Mucosa of stomach (tissue), 1 donor: Measurements from ENCODE around the gene GGNBP2.

Source experiments
- H3K27me3 ChIP-seq: one replicate; pipeline ENCODE4 v1.7.0; 2013; ENCODE audit warnings: mild to moderate bottlenecking, low read length; ENCODE audit not compliant: control insufficient read depth, insufficient read depth
- H3K36me3 ChIP-seq: one replicate; pipeline ENCODE4 v1.7.0; 2013; ENCODE audit warnings: low read length; ENCODE audit not compliant: control insufficient read depth, insufficient read depth
- H3K4me1 ChIP-seq: one replicate; pipeline ENCODE4 v1.7.0; 2013; ENCODE audit warnings: mild to moderate bottlenecking, low read length; ENCODE audit not compliant: control insufficient read depth, insufficient read depth
- H3K4me3 ChIP-seq: one replicate; pipeline ENCODE4 v1.7.0; 2013; ENCODE audit warnings: low read length
- H3K9ac ChIP-seq: one replicate; pipeline ENCODE4 v1.7.0; 2013; ENCODE audit warnings: mild to moderate bottlenecking, low read length, moderate library complexity
- H3K9me3 ChIP-seq: one replicate; pipeline ENCODE4 v1.7.0; 2013; ENCODE audit warnings: mild to moderate bottlenecking, low read length, moderate library complexity; ENCODE audit not compliant: control insufficient read depth
- donor health status: Pancreatic carcinoma.

GGNBP2 gene

GRCh38 chr17:36586138-36586537 lies 41.4 kb downstream of the GGNBP2 start:
- no peak overlapping the region for H3K4me3 ChIP-seq
- H3K4me1 ChIP-seq: peaks cover 4% of the 10 kb centered on the region
- H3K9ac ChIP-seq: no peak overlapping the region
- no peaks in the 10 kb centered on the region for H3K36me3 ChIP-seq
- H3K27me3 ChIP-seq: no peaks in the 10 kb centered on the region
- no peaks in the 10 kb centered on the region for H3K9me3 ChIP-seq

GRCh38 chr17:36590082-36590481 lies 45.4 kb downstream of the GGNBP2 start:
- H3K4me1 ChIP-seq: peaks cover 28% of the 10 kb centered on the region
- H3K27me3 ChIP-seq: no peaks in the 10 kb centered on the region
- H3K9ac ChIP-seq: no peak overlapping the region
- H3K9me3 ChIP-seq: no peaks in the 10 kb centered on the region
- no peak overlapping the region for H3K4me3 ChIP-seq
- H3K36me3 ChIP-seq: no peaks in the 10 kb centered on the region

- Histone ChIP-seq H3K27me3 (no peaks in the 10 kb centered on the region), H3K36me3 (no peaks in the 10 kb centered on the region), H3K4me3 (peak within 1 kb of the TSS; percentile 48), H3K4me1 (peaks cover 33% of the 10 kb centered on the region), H3K9me3 (no peaks in the 10 kb centered on the region), H3K9ac (peak within 1 kb of the TSS; percentile 67)
Measured at GRCh38 chr17:36591434-36592315, 47.0 kb downstream of the GGNBP2 start, which contains the start of gene DHRS11. TSS of gene DHRS11 (plus strand) at chr17:36591879. CDS start at chr17:36592010, 131 bp downstream.

GRCh38 chr17:36592316-36592715 lies 47.6 kb downstream of the GGNBP2 start:
- Histone ChIP-seq H3K4me3 (peak overlapping the region; percentile 48), H3K9ac (peak overlapping the region; percentile 67), H3K4me1 (peaks cover 39% of the 10 kb centered on the region), H3K27me3 (no peaks in the 10 kb centered on the region), H3K9me3 (no peaks in the 10 kb centered on the region), H3K36me3 (no peaks in the 10 kb centered on the region)

GRCh38 chr17:36592716-36593321 lies 48.1 kb downstream of the GGNBP2 start:
- Histone ChIP-seq H3K9ac (peak overlapping the region; percentile 67), H3K4me1 (peaks cover 44% of the 10 kb centered on the region), H3K9me3 (no peaks in the 10 kb centered on the region), H3K4me3 (peak overlapping the region; percentile 48), H3K36me3 (no peaks in the 10 kb centered on the region), H3K27me3 (no peaks in the 10 kb centered on the region)

- Histone ChIP-seq H3K9ac (no peak overlapping the region), H3K36me3 (no peaks in the 10 kb centered on the region), H3K9me3 (no peaks in the 10 kb centered on the region), H3K4me1 (peaks cover 45% of the 10 kb centered on the region), H3K27me3 (no peaks in the 10 kb centered on the region), H3K4me3 (no peak overlapping the region)
Measured at GRCh38 chr17:36593656-36594316, 49.1 kb downstream of the GGNBP2 start.

GRCh38 chr17:36594626-36595401 lies 50.1 kb downstream of the GGNBP2 start:
- Histone ChIP-seq H3K9me3 (no peaks in the 10 kb centered on the region), H3K27me3 (no peaks in the 10 kb centered on the region), H3K4me3 (no peak overlapping the region), H3K4me1 (peaks cover 45% of the 10 kb centered on the region), H3K36me3 (no peaks in the 10 kb centered on the region), H3K9ac (no peak overlapping the region)

GRCh38 chr17:36597226-36597625 lies 52.5 kb downstream of the GGNBP2 start:
- Histone ChIP-seq H3K9ac (no peak overlapping the region), H3K4me3 (no peak overlapping the region), H3K36me3 (no peaks in the 10 kb centered on the region), H3K9me3 (no peaks in the 10 kb centered on the region), H3K27me3 (no peaks in the 10 kb centered on the region), H3K4me1 (peaks cover 49% of the 10 kb centered on the region)

- Histone ChIP-seq H3K4me1 (peaks cover 46% of the 10 kb centered on the region), H3K9me3 (no peaks in the 10 kb centered on the region), H3K36me3 (no peaks in the 10 kb centered on the region), H3K27me3 (no peaks in the 10 kb centered on the region), H3K9ac (no peak overlapping the region), H3K4me3 (no peak overlapping the region)
Measured at GRCh38 chr17:36597866-36598777, 53.4 kb downstream of the GGNBP2 start.

- Histone ChIP-seq H3K27me3 (no peaks in the 10 kb centered on the region), H3K9ac (no peak overlapping the region), H3K36me3 (no peaks in the 10 kb centered on the region), H3K4me1 (peaks cover 38% of the 10 kb centered on the region), H3K4me3 (no peak overlapping the region), H3K9me3 (no peaks in the 10 kb centered on the region)
Measured at GRCh38 chr17:36598951-36599401, 54.3 kb downstream of the GGNBP2 start.
